DOHH2 (cell line): ENCODE results near the gene CDH4.

ENCODE experiments used
- H3F3A ChIP-seq: fragments of 200-600 bp; sonication (generic), shearing (Covaris generic); 2 replicates; pipeline ENCODE4 v1.6.0; 2016; ENCODE audit warnings: antibody characterized with exemption, mild to moderate bottlenecking; ENCODE audit not compliant: control insufficient read depth, insufficient read depth
- H3K27ac ChIP-seq: fragments of 200-600 bp; sonication (generic); 2 replicates; pipeline ENCODE4 v1.5.1; 2014; ENCODE audit warnings: low read depth, mild to moderate bottlenecking, low read length, moderate library complexity
- H3K27me3 ChIP-seq: fragments of 200-600 bp; sonication (generic); 2 replicates; pipeline ENCODE4 v1.6.1; 2014; ENCODE audit warnings: mild to moderate bottlenecking, low read length, mixed read lengths; ENCODE audit not compliant: control insufficient read depth
- H3K36me3 ChIP-seq: fragments of 200-600 bp; sonication (generic); 2 replicates; pipeline ENCODE4 v1.6.1; 2014; ENCODE audit warnings: mild to moderate bottlenecking, low read length, moderate library complexity, mixed read lengths; ENCODE audit not compliant: control insufficient read depth
- H3K4me1 ChIP-seq: fragments of 200-600 bp; sonication (generic); 2 replicates; pipeline ENCODE4 v1.6.1; 2014; ENCODE audit warnings: mild to moderate bottlenecking, low read length, mixed read lengths; ENCODE audit not compliant: control insufficient read depth
- H3K4me2 ChIP-seq: fragments of 200-600 bp; sonication (generic); 2 replicates; pipeline ENCODE4 v1.6.0; 2014; ENCODE audit warnings: mild to moderate bottlenecking, low read length, moderate library complexity
- H3K4me3 ChIP-seq: fragments of 200-600 bp; sonication (generic); 2 replicates; pipeline ENCODE4 v1.5.1; 2014; ENCODE audit warnings: mild to moderate bottlenecking, low read length, mixed read lengths
- H3K79me2 ChIP-seq: fragments of 200-600 bp; sonication (generic); 2 replicates; pipeline ENCODE4 v1.6.1; 2014; ENCODE audit warnings: mild to moderate bottlenecking, low read length, mixed read lengths; ENCODE audit not compliant: control insufficient read depth
- H3K9me2 ChIP-seq: fragments of 200-600 bp; sonication (generic); replicated peaks from 2 replicates; pipeline ENCODE4 v1.6.1; 2014; ENCODE audit warnings: mild to moderate bottlenecking, low read length, mixed read lengths; ENCODE audit not compliant: control insufficient read depth
- H3K9me3 ChIP-seq: fragments of 200-600 bp; sonication (generic); 2 replicates; pipeline ENCODE4 v1.6.1; 2014; ENCODE audit warnings: antibody characterized with exemption, low read length, mixed read lengths; ENCODE audit not compliant: control insufficient read depth, insufficient read depth
- H4K20me1 ChIP-seq: fragments of 200-600 bp; sonication (generic); 2 replicates; pipeline ENCODE4 v1.6.0; 2014; ENCODE audit warnings: low read depth, mild to moderate bottlenecking, antibody characterized with exemption, low read length, moderate library complexity; ENCODE audit not compliant: control insufficient read depth, insufficient read depth
- CTCF ChIP-seq: fragments of 200-600 bp; sonication (generic); IDR thresholded peaks from one replicate; pipeline ENCODE4 v1.5.1; 2014; ENCODE audit warnings: antibody characterized with exemption, mild to moderate bottlenecking, low read depth, low read length; ENCODE audit not compliant: poor library complexity, severe bottlenecking
- EZH2phosphoT487 ChIP-seq: fragments of 200-600 bp; sonication (generic); IDR thresholded peaks from 2 replicates; pipeline ENCODE4 v1.6.1; 2017; ENCODE audit warnings: borderline replicate concordance, mild to moderate bottlenecking, antibody characterized with exemption, low read length, moderate library complexity, mixed read lengths

CDH4 gene

GRCh38 chr20:61754976-61755778 is 503.1 kb downstream of the CDH4 start:
- H3K36me3 ChIP-seq = no peaks in the 10 kb centered on the region
- H3K79me2 ChIP-seq = no peaks in the 10 kb centered on the region
- TF ChIP-seq EZH2phosphoT487 = no peak
- TF ChIP-seq CTCF = no peak
- no peaks in the 10 kb centered on the region for H4K20me1 ChIP-seq
- no peaks in the 10 kb centered on the region for H3F3A ChIP-seq
- H3K27me3 ChIP-seq = peaks cover 3% of the 10 kb centered on the region; the same call in 1 of the 2 replicates
- no peak overlapping the region for H3K27ac ChIP-seq
- no peak overlapping the region for H3K4me2 ChIP-seq
- no peak overlapping the region for H3K4me3 ChIP-seq
- H3K9me3 ChIP-seq = no peaks in the 10 kb centered on the region
- no peaks in the 10 kb centered on the region for H3K4me1 ChIP-seq
- no peaks in the 10 kb centered on the region for H3K9me2 ChIP-seq

- no peaks in the 10 kb centered on the region for H3F3A ChIP-seq
- H3K27me3 ChIP-seq = no peaks in the 10 kb centered on the region
- H3K4me3 ChIP-seq = no peak overlapping the region
- H3K27ac ChIP-seq = no peak overlapping the region
- H3K36me3 ChIP-seq = no peaks in the 10 kb centered on the region
- no peaks in the 10 kb centered on the region for H4K20me1 ChIP-seq
- no peaks in the 10 kb centered on the region for H3K9me2 ChIP-seq
- no peaks in the 10 kb centered on the region for H3K9me3 ChIP-seq
- TF ChIP-seq CTCF (no peak), EZH2phosphoT487 (no peak)
- no peaks in the 10 kb centered on the region for H3K4me1 ChIP-seq
- no peaks in the 10 kb centered on the region for H3K79me2 ChIP-seq
- H3K4me2 ChIP-seq = no peak overlapping the region
These were observed 504.1 kb downstream of the CDH4 start for GRCh38 chr20:61755971-61756845.

- Histone ChIP-seq H3K36me3 (no peaks in the 10 kb centered on the region), H3K4me1 (no peaks in the 10 kb centered on the region), H3K27me3 (no peaks in the 10 kb centered on the region), H3K9me3 (no peaks in the 10 kb centered on the region), H3K4me3 (no peak overlapping the region), H3K9me2 (no peaks in the 10 kb centered on the region), H4K20me1 (no peaks in the 10 kb centered on the region), H3K79me2 (no peaks in the 10 kb centered on the region), H3F3A (no peaks in the 10 kb centered on the region), H3K4me2 (no peak overlapping the region), H3K27ac (no peak overlapping the region)
- TF ChIP-seq CTCF = no peak
- TF ChIP-seq EZH2phosphoT487 = no peak
These were observed 505.1 kb downstream of the CDH4 start for GRCh38 chr20:61756966-61757677.
